GM19372 (cell line): ENCODE results near the gene TSTD1.
"Not testable (repeated sequence)": the region's sequence is repeated elsewhere in the genome, so short reads cannot be mapped to it uniquely, and the experiment has no call there.

Experiments used
- ATAC-seq: cut with Tn5 transposase; IDR thresholded peaks from one replicate; pipeline ENCODE4 v1.9.1; 2021; ENCODE audit warnings: mild to moderate bottlenecking, low read depth, moderate library complexity; ENCODE audit not compliant: unreplicated experiment

Gene TSTD1

DNA sequence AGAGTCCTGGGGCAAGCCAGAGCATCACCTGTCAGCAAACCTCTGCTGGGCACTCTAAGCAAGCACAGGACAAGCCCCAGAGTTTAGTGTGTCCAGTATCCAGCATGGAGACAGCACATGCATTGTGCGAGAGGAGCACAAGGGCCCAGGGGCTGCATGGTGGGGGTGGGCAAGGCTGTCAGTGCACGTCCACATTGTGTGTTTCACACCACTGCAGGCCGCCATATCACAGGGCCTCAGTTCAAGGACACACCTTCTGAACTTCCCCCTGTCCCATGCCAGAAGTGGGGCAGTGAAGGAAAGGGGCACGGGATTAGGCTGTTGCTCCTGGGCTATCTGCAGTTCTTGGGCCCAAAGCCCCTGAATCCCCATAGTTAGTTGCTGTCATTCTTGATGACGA is 782 bp upstream of the TSTD1 start:
- ATAC-seq = no peak

DNA sequence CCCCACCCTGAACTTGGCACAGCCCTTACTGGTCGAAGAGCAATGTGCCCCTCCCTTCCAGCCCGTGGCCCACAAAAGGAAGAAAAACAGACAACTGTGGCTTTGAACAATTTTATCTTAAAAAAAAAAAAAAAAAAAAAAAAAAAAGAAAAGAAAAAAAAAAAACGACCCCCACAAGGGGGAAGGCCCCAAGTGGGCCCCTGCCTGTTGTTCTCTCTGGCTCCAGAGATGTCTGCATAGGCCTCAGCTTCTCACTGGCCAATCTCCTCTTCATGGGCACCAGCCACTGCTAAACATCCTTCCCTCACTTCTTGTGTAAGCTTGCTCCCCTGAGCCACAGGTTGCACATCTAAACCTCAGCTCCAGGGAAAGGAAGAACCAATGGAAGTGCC is 386 bp upstream of the TSTD1 start:
- ATAC-seq = no peak

DNA sequence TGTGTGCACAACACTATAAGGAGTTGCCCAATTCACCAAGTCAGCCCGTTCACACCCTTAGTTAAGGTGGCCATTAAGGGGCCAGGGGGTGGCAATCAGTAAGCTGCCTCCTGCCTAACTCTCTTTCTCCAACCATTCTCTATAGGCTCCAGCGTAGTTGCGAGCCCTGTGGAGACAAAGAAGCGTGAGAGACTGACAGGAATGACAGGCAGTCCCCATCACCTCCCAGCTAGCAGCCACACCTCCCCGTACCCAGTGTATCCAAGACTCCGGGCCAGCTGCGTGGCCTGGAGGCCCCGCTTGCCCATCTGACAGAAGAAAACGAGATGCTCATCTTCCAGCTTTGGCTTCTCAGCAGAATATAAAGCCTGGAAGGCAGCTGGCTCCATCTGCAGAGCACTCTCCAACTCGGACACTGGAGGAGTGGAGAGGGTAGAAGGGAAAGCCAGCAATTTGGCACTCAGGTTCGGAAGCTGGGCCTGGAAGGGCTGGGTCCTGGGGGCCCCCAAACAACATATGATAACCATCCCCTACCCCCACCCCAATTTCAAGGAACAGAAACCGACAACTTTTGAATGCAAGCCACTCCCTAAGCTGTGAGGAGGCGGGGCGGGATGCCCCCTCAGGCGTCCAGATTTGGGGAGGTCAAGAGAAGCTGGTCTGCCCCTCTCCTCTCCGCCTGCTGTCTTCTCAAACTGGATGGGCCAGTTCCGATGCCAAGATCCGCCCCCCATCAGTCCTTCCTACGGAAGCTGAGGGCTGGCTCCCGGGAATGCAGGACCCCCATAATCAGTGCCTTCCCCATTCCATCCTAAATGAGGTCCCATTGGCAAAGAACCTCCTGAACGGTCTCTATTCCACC is 872 bp downstream of the TSTD1 start:
- no peak for ATAC-seq

DNA sequence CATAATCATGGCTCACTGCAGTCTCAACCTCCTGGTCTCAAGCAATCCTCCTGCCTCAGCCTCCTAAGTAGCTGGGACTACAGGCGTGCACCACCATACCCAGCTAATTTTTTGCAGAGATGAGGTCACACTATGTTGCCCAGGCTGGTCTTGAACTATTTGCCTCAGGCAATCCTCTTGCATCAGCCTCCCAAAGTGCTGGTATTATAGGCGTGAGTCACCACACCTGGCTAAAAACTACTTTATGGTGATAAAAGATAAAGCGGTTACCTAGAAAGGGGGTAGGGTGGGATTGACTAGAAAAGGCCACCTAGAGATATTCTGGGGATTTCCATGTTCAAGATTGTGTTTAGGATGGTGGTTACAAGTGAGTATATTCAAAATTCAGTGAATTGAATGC is 5.0 kb downstream of the TSTD1 start:
- ATAC-seq = no peak

DNA sequence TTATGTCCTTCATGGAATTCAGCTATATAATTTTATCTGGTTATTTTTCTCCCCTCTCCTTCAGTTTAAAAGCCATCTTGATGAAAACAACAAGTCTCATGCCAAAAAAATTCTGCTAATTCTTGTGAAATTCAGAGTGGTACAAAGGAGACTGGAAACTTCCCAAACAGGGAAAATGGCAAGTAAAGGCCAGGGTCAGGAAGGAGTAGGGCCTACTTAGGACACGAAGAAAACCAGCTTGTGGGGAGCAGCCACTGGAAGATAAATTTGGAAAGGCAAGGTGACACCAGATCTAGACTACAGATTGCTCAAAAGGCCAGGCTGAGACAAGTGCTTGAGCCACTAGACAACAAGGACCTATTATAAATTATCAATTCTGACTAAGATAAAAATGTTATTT is 6.4 kb downstream of the TSTD1 start:
- no peak for ATAC-seq

DNA sequence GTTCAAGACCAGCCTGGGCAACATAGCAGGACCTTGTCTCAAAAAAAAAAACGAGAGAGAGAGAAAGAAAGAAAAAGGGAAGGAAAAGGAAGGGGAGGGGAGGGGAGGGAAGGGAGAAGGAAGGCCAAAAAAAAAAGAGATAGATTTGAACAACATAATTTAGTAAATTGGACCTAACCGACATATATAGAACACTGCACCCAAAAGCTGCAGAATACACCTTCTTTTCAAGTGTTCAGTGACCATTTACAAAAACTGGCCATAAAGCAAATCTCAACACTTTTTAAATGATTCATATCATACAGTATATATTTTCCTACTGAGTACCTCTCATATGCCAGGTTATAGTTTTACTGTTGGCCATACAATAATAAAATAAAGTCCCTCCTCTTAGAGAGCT is 6.9 kb downstream of the TSTD1 start:
- ATAC-seq = no peak

DNA sequence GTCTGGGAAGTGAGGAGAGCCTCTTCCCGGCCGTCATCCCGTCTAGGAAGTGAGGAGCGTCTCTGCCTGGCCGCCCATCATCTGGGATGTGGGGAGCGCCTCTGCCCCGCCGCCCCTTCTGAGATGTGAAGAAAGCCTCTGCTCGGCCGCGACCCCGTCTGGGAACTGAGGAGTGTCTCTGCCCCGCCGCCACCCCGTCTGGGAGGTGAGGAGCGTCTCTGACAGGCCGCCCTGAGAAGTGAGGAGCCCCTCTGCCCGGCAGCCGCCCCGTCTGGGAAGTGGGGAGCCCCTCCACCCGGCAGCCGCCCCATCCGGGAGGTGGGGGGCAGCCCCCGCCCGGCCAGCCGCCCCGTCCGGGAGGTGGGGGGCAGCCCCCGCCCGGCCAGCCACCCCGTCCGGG is 9.3 kb downstream of the TSTD1 start:
- ATAC-seq = not testable (repeated sequence)

DNA sequence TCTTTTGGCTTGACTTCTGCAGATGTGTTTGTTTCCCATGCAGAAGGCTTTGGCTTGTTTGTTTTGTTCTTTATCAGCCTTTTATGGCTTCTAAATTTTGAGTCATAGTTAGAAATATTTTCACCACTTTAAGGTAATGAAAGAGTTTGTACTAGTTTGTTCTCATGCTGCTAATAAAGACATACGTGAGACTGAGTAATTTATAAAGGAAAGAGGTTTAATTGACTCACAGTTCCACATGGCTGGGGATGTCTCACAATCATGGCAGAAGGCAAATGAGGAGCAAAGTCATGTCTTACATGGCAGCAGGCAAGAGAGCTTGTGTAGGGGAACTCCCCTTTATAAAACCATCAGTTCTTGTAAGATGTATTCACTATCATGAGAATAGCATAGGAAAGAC is 11.8 kb downstream of the TSTD1 start:
- not testable (repeated sequence) for ATAC-seq

DNA sequence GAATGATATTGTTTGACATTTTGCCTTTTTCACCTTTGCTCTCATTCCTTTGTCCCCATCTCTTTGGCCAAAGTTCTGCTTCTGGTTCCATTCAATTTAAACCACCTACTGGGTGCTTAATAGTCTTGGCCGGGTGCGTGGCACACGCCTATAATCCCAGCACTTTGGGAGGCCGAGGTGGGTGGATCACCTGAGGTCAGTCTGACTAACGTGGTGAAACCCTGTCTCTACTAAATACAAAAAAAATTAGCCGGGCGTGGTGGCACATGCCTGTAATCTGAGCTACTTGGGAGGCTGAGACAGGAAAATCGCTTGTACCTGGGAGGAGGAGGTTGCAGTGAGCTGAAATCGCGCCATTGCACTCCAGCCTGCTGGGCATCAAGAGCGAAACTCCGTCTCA is 16.3 kb downstream of the TSTD1 start:
- ATAC-seq = not testable (repeated sequence)

DNA sequence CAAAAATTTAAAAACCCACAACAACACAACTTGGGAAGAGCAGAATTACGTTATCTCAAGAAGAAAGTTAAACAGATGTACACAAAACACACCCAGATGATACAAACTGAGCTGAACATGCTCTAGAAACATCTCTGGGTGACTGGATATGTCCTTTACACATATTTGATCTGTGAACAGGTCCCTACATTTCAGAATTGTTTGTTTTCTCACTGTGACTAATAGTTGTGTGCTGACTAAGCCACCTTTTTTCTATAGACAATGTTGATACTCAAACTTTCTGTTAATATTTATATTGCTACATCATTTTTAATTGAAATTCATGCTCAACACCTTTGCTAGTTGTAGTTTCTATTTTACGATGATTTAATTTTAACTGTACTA is 16.8 kb downstream of the TSTD1 start:
- ATAC-seq = no peak

DNA sequence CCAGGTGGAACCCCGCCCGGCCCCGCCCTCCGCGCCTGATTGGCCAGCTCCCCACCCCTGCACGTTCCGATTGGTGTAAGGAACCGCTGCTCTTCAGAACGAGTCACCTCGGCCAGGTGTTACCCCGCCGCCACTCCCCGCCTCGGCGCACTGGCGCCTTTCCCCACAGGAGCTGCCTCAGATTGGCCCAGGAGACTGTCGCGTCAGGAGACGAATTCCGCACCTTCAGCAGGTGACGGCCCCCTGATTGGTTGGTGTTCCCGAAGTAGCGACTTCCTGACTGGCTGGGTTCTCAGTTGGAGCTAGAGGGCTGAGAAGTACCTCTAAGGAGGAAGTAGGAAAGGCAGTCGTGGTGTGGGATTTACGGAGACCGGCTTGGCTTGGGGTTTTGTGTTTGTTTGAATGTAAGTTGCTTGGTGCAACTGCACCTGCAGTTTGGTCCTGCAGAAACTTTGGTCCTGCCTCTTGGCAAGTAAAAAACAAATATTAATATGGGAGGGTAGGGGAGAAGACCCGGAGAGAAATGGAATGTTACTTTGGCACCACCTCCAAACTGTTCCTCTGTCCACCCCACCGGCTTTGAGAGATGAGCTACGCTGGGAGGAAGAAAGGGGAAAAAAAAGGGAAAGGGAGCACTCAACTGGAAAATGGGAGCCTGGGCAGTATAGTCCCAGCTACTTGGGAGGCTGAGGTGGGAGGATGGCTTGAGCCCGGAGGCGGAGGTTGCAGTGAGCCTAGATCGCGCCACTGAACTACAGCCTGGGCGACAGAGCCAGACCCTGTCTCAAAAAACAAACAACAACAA is 17.4 kb downstream of the TSTD1 start:
- peak; percentile 92 for ATAC-seq

DNA sequence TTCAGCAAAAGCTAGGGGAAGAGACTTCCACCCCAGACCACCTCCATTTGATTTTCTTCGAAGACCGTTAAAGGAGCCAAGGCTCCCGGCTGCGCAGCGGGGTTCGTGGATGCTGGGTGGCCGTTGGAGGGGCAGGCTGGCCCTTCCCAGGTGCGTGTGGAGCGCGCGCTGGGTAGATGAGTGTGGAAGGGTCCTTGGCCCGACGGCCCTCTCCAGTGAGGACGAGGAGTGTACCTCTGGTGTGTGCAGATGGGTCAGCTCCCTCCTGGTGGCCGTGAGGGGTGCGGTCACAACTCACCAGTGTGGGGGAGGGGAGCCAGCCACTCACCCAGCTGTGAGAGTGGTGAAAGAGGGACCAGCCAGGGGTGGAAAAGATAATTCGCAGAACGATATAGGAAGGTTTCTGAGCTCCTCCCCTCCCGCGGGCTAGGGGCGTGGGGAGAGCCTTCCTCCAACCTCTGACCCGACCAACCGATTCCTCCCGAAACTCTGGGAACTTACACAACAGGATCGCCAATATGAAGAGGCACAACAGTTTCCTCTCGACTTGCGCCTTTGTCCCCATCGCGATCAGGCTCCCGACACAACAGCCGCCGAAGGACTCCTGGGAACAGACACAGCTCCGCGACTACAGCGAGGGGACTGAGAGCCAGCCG is 18.1 kb downstream of the TSTD1 start, which contains the start of gene F11R:
Gene F11R (minus strand): TSS at position 644 of the 656 bp plus-strand sequence. CDS start 79 bp downstream, at position 565.
- peak; percentile 38 for ATAC-seq

DNA sequence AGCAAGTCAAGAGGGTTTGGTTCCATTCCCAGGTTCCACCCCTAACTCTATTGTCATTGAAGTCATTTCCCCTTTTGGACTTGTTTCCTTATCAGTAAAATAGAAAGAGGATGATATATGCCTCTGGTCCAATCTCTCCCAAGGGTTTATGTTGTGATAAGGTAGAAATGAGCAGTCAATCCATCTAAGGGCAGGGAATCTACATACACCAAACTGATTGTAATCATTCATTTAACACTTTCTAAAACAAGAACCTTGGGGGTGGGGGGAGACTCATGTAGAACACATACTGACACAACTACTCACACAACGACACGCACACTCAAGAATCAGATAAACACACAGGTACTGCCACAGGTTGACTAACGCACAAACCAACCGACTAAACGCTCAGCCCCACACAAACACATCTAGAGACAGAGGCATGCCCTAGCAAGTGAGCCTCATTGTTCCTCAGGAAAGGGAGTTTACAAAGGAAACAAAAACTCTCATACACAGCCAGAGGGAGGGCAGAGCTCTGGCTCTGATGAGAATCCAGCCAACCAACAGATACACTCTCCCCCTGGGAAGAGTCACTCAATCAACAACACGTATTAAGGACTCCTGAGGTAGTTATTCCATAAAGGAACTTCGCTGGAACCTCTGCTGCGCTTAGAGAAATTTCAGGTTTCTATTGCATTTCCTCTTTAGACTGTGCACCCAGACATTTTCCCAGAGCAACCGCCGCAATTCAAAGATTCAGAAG is 18.8 kb downstream of the TSTD1 start:
- ATAC-seq = no peak

DNA sequence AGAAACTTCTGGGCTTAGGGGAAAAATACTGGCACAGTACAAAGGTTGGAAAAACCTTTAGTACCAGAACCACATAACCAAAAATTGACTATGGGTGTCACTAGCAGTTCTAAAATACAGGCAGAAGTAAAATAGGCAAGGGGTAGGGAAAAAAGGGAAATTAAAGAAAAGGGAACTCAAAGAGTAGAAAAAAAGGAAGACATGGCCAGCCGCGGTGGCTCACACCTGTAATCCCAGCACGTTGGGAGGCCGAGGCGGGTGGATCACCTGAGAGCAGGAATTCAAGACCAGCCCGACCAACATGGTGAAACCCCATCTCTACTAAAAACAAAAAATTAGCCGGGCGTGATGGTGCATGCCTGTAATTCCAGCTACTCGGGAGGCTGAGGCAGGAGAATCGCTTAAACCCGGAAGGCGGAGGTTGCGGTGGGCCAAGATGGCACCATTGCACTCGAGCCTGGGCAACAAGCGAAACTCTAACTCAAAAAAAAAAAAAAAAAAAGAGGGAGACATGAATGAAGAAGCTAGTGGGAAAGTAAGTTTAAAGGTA is 19.6 kb downstream of the TSTD1 start:
- not testable (repeated sequence) for ATAC-seq

DNA sequence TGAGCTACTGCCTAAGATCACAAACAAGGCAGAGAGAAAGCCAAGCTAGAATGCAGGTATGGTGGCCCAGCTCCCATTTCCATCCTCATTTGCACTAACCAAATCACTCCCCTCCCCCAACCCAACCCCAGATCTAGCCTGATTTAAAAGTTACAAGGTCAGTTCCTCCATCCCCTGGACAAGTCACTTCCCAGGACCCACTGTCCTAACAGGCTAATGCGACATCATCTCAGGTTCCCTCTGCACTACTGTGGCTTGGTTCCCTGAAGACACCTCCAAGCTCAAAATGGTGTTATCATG is 20.2 kb downstream of the TSTD1 start:
- no peak for ATAC-seq

DNA sequence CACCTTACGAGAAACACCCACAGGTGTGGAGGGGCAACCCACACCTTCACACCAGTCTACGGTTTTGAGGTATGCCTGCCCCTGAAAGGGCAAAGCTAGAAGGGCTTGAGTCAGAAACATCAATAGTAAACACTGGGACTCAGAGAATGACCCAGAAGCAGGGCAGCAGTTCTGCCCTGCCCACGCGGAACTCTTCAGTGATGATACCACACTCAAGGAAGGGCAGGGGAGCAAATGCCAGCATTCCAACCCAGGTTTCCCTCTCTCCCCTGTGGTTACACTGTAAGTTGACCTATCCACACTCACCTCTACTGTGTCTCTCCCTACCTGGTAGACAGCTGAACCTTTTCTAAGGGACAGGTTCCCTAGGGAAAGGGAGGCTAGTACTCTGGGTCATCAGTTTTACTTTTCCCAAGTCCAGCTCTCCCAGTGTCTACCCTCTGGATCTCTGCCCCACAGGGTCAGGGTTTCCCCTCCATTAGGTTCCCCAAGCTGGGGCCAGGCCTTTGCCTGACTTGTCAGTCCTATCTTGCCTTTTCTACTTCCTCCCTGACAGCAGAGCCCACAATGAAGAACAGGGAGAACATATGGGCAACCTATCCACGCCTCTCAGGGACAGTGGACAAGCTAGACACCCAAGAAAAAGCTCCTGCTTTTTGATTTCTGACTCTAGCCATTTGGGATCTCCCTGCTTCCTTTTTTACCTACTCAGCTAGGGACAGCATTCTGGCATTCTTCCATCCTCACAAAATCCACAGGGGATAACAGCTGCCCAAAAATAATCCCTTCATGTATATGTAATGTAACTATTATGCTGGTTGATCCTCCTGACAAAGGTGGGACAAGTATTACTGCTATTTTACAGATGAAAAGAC is 20.8 kb downstream of the TSTD1 start:
- no peak for ATAC-seq

DNA sequence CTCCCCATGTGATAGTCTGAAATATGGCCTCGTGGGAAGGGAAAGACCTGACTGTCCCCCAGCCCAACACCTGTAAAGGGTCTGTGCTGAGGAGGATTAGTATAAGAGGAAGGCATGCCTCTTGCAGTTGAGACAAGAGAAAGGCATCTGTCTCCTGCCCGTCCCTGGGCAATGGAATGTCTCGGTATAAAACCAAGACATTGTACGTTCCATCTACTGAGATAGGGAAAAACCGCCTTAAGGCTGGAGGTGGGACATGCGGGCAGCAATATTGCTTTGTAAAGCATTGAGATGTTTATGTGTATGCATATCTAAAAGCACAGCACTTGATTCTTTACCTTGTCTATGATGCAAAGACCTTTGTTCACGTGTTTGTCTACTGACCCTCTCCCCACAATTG is 21.6 kb downstream of the TSTD1 start:
- not testable (repeated sequence) for ATAC-seq

DNA sequence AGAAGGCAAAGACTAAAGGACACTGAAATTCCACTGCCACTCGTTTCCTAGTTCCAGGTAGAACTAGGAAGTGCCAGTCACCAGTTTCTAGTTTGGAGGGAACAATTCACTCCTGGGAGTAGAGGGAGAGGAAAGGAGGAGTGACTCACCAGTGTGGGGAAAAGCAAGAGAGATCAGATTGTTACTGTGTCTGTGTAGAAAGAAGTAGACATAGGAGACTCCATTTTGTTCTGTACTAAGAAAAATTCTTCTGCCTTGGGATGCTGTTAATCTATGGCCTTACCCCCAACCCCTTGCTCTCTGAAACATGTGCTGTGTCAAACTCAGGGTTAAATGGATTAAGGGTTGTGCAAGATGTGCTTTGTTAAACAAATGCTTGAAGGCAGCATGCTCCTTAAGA is 22.1 kb downstream of the TSTD1 start:
- ATAC-seq = not testable (repeated sequence)

DNA sequence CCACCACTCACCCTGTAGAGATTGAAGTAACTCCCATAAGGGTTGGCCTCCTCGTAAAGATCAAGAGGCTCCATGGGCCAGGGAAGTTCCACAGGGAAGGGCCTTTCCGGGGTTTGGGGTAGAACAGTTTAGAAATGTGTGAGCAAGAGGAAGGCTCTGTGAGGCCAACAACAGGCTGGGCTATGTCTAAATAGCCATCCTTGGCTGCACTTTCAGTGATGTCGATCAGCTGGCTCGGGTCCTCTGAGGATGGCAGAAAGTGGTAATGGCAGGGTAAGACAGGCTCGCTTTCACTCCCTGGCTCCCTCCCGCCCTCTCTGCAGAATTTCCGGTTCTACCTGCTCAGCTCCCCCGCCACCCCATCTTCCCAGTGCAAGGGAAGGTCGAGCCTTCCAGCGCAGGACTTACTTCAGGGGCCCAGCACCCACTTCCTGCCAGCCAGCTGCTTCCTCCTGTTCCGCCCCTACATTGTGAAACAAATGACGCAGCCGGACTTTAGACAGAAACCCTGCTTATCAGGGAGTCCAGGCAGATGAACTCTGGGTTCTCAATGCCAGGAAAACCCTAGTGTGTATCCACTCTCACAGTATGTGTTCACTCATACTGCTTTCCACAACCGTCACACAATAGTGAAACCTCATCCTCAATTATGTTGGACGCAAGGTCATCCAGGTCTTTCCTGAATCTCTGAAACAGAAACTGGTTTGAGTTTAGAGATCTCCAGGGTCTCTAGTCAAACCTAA is 25.1 kb downstream of the TSTD1 start:
- peak; percentile 88 for ATAC-seq
